Jurkat, Clone E6-1 (cell line): Measurements from ENCODE around the gene SHB.
"Not testable (repeated sequence)": the region's sequence is repeated elsewhere in the genome, so short reads cannot be mapped to it uniquely, and the experiment has no call there.

Source experiments
- DNase-seq: peaks from one replicate; pipeline ENCODE4 v3.0.0-alpha.2; 2011; ENCODE audit warnings: low read depth, low spot score
- H3K4me3 ChIP-seq: 2 replicates; pipeline ENCODE4 v1.5.1; 2011; ENCODE audit warnings: mild to moderate bottlenecking, low read length, control low read depth, moderate library complexity

SHB gene

DNA sequence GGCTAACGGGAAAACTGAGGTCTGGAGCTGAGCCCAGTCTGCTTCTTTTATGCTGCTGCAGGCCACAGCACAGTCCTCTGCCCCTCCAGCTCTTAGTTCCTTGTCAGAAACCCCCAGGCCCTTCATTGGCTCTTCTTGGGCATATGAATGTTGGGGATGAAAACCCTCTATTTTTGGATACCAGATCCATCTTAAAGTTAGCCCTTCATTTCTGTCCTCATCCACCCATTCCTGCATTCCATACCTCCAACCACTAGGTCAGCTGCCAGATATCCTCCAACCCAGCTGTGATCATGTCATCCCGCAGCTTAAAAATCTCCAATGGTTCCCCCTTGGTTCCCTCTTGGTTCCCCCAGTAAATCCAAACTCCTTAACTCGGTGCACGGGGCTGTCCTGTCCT is 163.3 kb downstream of the SHB start:
- no peak overlapping the region for H3K4me3 ChIP-seq
- no peak for DNase-seq

DNA sequence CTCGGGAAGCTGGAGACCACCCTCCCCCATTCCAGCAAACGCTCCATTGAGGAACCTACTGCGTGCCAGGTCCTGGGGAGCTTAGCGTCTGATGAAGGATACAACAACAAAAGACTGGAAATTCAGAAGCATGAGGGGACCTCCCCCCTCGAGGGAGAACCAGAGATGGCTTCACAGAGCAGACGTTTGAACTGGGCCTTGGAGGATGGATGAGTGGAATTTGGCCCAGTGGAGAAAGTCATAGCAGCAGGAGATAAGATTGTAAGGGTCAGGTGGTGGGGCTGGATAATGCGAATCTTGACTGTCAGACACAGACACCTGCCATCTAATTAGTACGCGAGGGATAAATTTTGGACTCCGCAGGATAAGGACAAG is 163.9 kb downstream of the SHB start:
- no peak overlapping the region; the same call in 1 of the 2 replicates for H3K4me3 ChIP-seq
- no peak for DNase-seq

DNA sequence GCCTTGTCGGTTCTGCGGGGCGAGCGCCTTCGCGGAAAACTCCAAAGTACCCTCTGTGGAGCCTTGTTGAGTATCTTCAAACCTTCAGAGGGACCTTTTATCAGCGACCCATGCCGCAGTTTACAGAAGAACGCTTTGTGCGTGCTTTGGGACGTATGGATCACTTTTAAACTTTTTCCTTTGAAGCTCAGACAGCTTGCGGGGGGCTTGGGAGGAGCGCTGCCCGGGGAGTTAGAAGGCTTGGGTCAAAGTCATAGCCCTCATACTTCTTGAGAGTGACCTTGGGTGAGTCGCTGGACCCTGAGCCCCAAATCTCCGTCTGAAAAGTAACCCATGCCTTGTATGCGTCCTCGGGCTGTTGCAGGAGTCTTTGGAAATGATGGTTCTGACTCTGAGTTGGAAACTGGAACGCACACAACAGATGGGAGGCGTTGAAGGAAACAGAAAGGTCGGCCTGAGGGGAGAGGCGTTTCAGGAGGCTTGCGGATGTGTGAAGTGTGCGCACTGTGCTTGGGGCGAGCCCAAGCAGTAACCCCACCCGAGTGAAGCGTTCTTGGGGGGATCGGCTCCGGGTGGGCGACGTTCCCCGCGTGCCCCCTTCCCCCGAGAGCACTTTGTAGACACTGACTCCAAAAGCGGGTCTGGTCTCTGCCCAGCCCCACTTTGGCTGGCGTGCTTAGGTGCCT is 164.4 kb downstream of the SHB start:
- no peak for DNase-seq
- peak overlapping the region; percentile 86 for H3K4me3 ChIP-seq

DNA sequence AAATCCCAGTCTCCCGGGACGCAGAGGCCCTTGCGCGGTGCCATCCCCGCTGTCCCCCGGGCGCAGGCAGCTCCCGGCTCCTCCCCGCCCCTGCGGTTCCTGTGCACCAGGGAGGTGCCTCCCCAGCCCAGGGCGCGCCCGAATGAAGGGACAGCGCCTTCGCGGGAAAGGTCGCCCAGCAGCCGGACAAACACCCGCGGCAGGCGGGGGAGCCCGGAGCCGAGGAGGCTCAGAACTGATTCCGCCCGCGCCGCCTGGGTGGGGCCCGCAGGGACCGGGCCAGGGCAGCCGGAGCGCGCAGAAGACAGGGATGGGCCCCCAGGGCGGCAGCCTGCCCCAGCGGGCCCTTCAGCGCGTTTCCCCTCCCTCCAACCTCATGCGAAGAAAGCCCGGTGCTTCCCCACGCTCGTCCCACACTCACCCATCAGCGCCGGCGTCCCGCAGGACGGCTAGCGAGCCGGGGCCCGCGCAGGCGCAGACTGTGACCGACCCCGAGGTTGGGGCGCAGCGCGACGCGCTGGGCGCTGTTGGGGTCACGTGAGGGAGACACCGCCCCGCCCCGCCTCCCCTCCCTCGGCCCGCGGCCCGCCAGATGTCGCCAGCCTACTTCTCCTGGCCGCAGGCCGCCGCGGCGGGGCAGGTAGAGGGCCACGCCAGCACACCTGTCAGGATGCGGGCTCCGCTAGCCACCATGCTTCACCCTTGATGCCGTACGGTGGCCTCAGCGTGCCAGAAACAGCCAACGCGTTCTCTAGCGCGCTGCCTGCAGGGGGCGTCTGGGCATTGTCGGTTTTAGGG is 165.2 kb downstream of the SHB start, which contains the start of gene SLC25A51:
Gene SLC25A51, minus strand, starts transcription at position 481 of the 798 bp plus-strand sequence. CDS start 15,577 bp downstream, outside the sequence.
- DNase-seq: peak; percentile 95
- H3K4me3 ChIP-seq: peak within 1 kb of the TSS; percentile 86

DNA sequence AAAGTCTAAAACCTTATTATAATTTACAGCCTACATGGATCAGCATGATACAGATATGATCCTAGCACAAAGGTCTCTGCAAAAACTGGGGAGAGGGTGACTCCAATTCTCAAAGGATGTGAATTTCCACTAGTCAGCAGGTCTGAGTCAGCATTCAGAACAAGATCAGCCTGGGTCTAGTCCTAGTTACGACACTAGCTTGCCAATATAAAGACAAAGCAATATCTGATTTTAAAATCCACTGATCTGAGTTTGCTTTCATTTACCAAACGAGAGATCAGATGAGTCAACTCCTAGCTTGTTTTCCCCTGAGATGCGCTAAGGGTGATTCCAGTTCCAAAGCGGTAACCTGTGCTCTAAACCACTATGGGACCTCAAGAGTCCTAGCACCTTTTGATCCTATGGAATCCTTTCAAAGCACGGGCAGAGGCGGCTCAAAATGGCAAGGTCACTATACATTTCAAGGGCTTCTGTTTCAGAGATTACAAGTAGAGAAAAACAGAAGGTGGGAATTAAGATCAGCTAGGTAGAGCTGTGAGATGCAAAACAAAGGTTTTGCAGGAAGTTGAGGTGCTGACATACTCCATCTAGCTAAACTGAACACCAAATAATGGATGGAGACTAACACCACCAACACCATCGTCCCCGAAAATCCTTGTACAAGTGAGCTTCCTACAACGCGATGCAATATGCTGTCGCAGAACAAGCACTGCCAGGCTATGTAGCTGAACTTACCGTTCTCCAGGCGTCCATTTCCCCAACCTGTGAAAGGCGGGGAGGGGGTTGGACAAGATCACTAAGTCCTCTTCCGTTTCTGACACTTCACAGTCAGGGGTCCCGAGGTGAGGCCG is 166.0 kb downstream of the SHB start:
- DNase-seq: no peak

DNA sequence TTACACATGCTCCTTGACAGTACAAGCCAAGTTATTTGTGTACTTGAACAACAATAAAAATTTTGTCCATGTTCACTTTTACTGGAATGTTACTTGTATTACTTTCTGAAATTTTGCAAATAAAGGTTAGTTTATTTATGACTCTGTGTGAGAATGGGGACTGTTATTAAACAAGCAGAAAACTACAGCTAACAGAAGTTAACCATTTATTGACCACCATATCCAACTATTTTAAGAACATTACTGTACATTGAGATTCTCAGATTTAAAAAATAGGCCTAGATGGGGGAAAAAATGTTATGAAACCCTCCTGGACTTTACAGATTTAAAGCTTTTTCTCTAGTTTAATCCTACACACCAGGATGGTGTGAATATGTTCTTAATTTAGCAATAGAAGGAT is 166.9 kb downstream of the SHB start:
- no peak overlapping the region for H3K4me3 ChIP-seq
- DNase-seq: no peak

More for the DNA sequence above, 166.0 kb downstream of the SHB start:
- H3K4me3 ChIP-seq: peak overlapping the region; percentile 86

DNA sequence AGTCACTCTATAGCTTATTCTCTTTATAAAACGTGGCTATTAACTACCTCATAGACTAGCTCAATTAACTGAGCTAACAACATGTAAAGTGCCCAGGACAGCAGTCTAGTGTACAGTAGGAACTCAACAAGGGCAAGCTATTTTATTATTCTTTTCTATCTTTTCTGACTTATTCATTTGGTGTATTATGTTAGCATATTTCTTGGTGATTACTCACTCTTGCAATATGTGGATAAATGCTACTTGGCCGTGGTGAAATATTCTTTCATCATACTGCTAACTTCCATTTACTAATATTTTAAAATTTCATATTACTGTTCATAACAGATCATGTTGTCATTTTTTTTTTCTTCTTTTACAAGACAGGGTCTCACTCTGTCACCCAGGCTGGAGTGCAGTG is 170.0 kb downstream of the SHB start:
- no peak for DNase-seq
- H3K4me3 ChIP-seq: no peak overlapping the region

DNA sequence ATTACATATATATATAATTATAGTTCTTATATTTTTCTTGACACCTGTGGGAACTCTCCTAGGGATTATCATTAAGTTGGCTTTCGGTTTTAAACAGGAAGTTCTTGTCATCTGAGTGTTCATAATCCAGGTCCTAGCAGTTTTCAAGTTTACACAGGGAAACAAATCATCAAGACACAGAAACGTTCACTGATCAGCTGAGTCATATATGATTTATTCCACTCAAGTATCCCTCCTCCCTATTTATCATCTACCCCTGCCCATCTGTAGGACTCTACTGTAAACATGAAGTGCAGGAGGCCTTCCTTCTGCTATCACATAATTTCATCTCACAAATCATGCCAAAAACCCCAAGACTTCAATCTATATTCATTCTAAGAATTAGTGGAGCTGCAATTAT is 171.4 kb downstream of the SHB start:
- H3K4me3 ChIP-seq: no peak overlapping the region
- DNase-seq: no peak

DNA sequence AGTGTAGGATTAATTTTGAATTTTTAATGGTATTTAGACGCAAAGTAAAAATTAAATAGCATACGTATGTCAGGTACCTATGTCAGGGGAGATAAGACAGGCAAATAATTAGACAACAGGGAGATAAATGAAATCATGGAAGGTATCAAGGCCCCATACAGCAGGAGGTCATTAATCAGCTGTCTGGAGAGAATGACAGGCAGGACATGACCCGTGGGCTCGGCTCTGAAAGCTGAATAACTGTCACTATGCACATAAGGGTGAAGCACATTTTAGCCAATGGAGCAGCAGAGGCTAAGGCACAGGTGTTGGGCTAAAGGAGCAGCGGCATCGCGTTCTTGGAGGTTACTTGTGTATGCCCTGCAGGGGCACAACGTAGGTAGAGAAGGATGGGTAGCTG is 177.0 kb downstream of the SHB start:
- no peak for DNase-seq
- H3K4me3 ChIP-seq: no peak overlapping the region

DNA sequence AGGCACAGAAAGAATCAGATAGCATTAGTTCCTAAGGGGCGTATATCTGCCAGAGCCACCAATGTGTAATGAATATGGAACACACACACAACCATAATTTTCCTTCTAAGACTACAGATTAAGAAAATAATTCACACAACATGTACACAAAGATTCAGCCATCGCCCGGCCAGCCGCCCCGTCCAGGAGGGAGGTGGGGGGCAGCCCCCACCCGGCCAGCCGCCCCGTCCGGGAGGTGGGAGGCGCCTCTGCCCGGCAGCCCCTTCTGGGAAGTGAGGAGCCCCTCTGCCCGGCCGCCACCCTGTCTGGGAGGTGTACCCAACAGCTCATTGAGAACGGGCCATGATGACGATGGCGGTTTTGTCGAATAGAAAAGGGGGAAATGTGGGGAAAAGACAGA is 178.0 kb downstream of the SHB start:
- not testable (repeated sequence) for DNase-seq

DNA sequence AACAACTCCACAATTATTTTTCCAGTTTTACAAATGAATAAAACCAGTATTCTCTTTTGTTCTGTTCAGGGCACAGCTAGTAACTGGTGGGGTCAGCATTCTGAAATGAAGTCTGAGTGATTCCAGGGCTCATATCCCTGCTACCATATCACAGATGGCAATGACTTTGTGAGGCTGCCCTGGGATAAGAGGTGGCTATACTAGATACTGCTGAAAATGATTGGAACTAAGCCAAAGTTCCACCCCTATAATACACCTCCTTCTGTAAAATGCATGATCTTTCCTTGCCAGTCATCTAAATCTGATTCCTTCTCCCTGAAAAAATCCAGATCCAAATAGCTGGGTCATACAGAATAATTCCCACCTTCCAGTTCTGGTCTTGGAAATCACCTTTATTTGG is 179.5 kb downstream of the SHB start:
- DNase-seq: no peak
- no peak overlapping the region for H3K4me3 ChIP-seq

More for the DNA sequence above, 178.0 kb downstream of the SHB start:
- H3K4me3 ChIP-seq: not testable (repeated sequence)

DNA sequence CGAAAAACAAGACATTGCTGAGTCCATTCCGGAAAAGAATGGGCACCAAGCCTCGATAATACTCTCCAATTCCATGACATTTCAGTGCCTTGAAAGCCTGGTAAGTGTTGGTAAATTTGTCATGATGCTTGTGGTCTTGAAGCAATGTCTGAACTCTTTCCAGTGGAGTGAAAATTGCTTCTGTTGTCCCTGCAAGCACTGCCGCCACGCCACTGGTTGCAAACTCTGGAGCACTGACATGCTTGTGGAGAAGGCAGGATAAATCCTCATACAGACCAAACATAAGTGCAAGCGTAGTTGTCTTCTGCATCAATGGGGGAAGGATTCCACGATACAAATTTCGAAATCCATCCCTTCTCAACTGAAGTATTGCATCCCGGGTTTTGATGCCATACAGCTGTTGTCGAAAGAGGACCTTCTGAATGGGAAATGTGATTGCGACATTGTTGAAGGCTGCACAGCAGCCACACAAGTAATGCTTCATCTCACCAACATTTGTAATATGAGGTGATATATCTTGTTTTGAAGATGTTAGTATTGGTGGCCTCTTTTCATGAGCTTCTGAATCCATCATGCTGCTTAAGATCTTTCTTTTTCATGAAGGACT is 180.9 kb downstream of the SHB start:
- not testable (repeated sequence) for DNase-seq, H3K4me3 ChIP-seq

DNA sequence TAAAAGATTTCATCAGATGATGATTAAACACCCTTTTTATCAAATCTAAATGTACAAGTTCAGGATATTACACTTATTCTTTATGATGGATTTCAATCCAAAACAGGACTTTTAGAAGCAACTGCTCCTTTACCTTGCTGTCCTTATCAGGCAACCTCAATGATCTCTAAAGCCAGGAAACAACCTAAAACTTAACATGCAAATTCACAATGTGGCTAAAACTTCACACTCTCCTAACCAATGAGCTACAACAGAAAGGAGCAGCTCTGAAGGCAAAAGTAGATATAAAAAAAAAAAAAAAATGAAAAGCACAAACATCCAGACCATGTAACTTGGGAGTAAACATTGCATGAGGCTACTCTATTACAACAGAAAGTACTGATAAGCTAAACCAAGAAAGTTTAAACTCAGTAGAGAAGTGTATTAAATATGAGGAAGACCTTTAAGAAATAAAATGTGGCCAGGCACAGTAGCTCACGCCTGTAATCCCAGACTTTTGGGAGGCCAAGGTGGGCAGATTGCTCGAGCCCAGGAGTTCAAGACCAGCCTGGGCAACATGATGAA is 188.0 kb downstream of the SHB start:
- DNase-seq: no peak
- no peak overlapping the region for H3K4me3 ChIP-seq

DNA sequence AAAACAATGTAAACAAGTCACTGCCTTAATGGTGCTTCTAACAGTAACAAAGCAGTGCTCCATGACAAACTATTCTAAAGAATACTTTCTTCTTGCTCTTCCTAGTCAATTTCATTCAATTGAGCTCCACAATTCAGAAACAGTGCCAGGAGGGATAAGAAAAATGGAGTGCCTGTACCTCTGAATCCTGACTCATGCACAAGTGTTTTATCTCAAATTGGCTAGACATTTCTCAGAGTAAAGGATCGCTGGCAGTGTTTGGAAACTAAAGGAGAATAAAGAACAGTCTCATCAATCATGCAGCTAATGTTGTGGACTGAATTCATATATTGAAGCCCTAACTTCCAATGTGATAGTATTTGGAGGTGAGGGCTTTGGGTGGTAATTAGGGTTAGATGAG is 192.7 kb downstream of the SHB start:
- H3K4me3 ChIP-seq: no peak overlapping the region
- no peak for DNase-seq

DNA sequence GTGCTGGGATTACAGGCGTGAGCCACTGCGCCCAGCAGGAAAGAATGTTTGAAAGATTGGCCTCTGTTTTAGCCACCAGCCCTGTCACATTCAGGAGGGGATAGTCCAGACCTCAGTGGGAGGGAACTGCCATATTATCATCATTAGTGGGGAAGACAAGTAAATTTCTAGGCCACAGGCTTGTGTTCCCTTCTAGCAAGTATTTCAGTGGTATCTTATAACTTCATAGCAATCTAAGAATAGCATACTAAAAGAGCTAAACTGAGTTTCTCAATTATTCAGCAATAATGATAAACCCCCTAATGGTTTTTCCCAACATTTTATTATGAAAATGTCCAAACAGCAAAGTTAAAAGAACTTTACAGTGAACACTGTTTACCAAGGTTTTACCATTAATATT is 195.1 kb downstream of the SHB start:
- no peak for DNase-seq
- no peak overlapping the region for H3K4me3 ChIP-seq

DNA sequence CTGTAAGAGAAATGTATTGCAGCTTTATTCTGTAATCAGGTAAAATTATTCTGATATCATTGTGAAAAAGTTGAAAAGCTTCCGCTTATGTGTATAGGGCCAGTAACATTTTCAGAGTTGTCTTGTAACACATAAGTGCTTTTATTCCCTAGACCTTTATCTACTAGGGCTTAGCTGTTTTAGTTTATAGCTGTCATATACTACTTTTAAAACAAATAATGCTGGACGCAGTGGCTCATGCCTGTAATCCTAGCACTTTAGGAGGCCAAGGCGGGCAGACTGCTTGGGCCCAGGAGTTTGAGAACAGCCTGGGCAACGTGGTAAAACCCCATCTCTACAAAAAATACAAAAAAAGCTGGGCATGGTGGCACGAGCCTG is 198.2 kb downstream of the SHB start:
- H3K4me3 ChIP-seq: no peak overlapping the region
- no peak for DNase-seq

DNA sequence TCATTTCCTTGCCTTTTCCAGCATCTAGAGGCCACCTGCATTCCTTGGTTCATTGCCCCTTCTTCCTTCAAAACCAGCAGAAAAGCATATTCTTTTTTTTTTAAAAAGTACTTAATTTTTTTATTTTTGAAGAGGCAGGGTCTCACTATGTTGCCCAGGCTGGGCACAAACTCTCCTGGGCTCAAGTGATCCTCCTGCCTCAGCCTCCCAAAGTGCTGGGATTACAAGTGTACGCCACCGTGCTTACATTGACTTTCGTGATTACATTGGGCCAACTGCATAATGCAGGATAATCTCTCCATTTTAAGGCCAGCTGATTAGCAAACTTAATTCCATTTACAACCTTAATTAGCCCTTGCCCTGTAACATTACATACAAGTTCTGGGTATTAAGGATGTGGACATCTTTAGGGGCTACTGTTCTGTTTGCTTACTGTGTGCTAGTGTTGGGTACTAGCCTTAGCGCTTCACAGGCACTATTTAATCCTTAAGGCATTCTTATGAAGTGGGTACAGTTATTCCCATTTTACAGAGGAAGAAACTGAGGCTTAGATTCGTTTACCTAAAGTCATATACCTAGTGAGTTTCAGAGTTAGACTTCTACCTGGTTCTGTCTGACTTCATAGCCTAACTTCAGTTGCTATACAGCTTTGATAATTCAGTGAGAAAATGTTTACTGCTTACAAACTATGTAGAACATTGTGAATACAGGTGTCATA is 198.8 kb downstream of the SHB start:
- no peak for DNase-seq
- H3K4me3 ChIP-seq: no peak overlapping the region
